Kidney (tissue), 14 donors: Measurements from ENCODE around the gene TFDP1. TPM values are rescaled to one million over a fixed set of nuclear protein-coding genes. Genes with fewer than 3 reads are reported as not detected.

Source experiments
- DNase-seq, 5 donors: peaks; one replicate each; pipeline ENCODE4 v3.0.0-alpha.2; 2013 to 2020
- FAIRE-seq: peaks from 2 replicates; lab custom pipeline; 2012; peaks lifted over from hg19 to GRCh38; lab: Jason Lieb, UNC
- H3K27ac ChIP-seq, 2 donors: one replicate each; pipeline ENCODE4 v1.7.0; 2013; ENCODE audit warnings: low read depth in 2 of 2, low read length in 2 of 2, inconsistent platforms in 1 of 2
- H3K27me3 ChIP-seq: one replicate; pipeline ENCODE4 v1.7.1; 2013; ENCODE audit warnings: low read length, inconsistent platforms; ENCODE audit not compliant: control insufficient read depth, insufficient read depth
- H3K36me3 ChIP-seq, 3 donors: one replicate each; pipeline versions ENCODE4 v1.7.0 to v1.7.1; 2013; ENCODE audit warnings: low read length in 3 of 3, control low read depth in 1 of 3, inconsistent platforms in 1 of 3; ENCODE audit not compliant: insufficient read depth in 3 of 3, control insufficient read depth in 2 of 3
- H3K4me1 ChIP-seq, 3 donors: one replicate each; pipeline versions ENCODE4 v1.7.0 to v1.7.1; 2013; ENCODE audit warnings: low read length in 3 of 3, inconsistent platforms in 1 of 3, low read depth in 1 of 3; ENCODE audit not compliant: control insufficient read depth in 2 of 3, insufficient read depth in 2 of 3
- H3K4me3 ChIP-seq, 3 donors: one replicate each; pipeline versions ENCODE4 v1.7.0 to v1.8.1; 2013; ENCODE audit warnings: low read length in 3 of 3, control low read depth in 1 of 3, inconsistent platforms in 1 of 3
- H3K9ac ChIP-seq, 3 donors: one replicate each; pipeline versions ENCODE4 v1.7.0 to v1.7.1; 2013; ENCODE audit warnings: low read length in 3 of 3, control low read depth in 1 of 3, inconsistent platforms in 1 of 3
- H3K9me3 ChIP-seq, 3 donors: one replicate each; pipeline versions ENCODE4 v1.7.0 to v1.7.1; 2013; ENCODE audit warnings: low read length in 3 of 3, control low read depth in 1 of 3, inconsistent platforms in 1 of 3; ENCODE audit not compliant: control insufficient read depth in 2 of 3, insufficient read depth in 1 of 3
- intact Hi-C: fragments of 100-400 bp; cut with DNase I; formaldehyde crosslinking; loops from one replicate; pipeline ENCODE4 v1.11.1; 2022
- polyA plus RNA-seq: library from polyadenylated mRNA; stranded (reverse); fragments of 350-450 nt; fragmentation: Illumina TruSeq; extraction: RNeasy Lipid Tissue Mini Kit (QIAGEN cat#74804); gene quantifications from one replicate; pipeline ENCODE4 v1.2.3, GENCODE V29; 2014; ENCODE audit warnings: low read depth, low replicate concordance; ENCODE audit not compliant: insufficient read depth
- total RNA-seq: library from RNA; stranded (reverse); fragmentation: NEBNext Ultra II Directional; extraction: Animal tissue kit (Norgen Biotek cat#: 25700); gene quantifications from one replicate; pipeline ENCODE4 v1.2.1, GENCODE V29; 2021
- TF ChIP-seq, protein P1 (sequence below): IDR thresholded peaks from 3 replicates; pipeline ENCODE4 v1.5.1; 2012; ENCODE audit warnings: mild to moderate bottlenecking, moderate library complexity, borderline replicate concordance; ENCODE audit not compliant: insufficient read depth; ENCODE audit errors: extremely low read depth
- donor health status: control.
- donor health status: control.
- donor health status: control.
- donor health status: control.
- donor health status: control.
- donor health status: DM: yes; HTN: yes; CAD: no.
- donor health status: Normal renal cell carcinoma (clear cell type).

TFDP1 gene
- total and polyA plus RNA-seq, 2 donors from 2014 or later = 33.8 to 46.9 TPM

DNA sequence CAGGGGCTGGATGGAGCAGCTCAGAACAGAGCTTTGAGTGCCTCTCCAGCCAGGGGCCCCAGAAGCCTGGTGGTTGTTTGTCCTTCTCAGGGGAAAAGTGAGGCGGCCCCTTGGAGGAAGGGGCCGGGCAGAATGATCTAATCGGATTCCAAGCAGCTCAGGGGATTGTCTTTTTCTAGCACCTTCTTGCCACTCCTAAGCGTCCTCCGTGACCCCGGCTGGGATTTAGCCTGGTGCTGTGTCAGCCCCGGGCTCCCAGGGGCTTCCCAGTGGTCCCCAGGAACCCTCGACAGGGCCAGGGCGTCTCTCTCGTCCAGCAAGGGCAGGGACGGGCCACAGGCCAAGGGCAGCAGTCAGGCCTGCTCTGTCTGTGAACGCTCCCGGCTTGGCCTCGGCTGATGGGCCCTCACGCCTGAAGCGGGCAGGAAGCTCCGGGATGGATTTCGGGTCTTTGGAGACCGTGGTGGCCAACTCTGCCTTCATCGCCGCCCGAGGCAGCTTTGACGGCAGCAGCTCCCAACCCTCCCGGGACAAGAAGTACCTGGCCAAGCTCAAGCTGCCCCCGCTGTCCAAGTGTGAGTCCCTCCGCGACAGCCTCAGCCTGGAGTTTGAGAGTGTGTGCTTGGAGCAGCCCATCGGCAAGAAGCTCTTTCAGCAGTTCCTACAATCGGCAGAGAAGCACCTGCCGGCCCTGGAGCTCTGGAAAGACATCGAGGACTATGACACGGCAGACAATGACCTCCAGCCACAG lies 82.6 kb downstream of the TFDP1 start, which contains the start of gene GRK1:
TSS of gene GRK1 (plus strand) at position 269 of the 751 bp plus-strand sequence. CDS start at position 437, 168 bp downstream.
- Histone ChIP-seq H3K9me3 (no peaks in the 10 kb centered on the region), H3K4me3 (no peak within 1 kb of the TSS), H3K9ac (no peak within 1 kb of the TSS), H3K4me1 (peaks cover 0 to 2% (median 0%) of the 10 kb centered on the region in 3 donors), H3K27ac (no peak within 1 kb of the TSS), H3K36me3 (no peaks in the 10 kb centered on the region), H3K27me3 (no peaks in the 10 kb centered on the region)
- intact Hi-C loops = no loop called here
- FAIRE-seq = no peak
- peak in 2 of 5 donors; percentile 21 to 68 for DNase-seq
- TF ChIP-seq, protein P1, sequence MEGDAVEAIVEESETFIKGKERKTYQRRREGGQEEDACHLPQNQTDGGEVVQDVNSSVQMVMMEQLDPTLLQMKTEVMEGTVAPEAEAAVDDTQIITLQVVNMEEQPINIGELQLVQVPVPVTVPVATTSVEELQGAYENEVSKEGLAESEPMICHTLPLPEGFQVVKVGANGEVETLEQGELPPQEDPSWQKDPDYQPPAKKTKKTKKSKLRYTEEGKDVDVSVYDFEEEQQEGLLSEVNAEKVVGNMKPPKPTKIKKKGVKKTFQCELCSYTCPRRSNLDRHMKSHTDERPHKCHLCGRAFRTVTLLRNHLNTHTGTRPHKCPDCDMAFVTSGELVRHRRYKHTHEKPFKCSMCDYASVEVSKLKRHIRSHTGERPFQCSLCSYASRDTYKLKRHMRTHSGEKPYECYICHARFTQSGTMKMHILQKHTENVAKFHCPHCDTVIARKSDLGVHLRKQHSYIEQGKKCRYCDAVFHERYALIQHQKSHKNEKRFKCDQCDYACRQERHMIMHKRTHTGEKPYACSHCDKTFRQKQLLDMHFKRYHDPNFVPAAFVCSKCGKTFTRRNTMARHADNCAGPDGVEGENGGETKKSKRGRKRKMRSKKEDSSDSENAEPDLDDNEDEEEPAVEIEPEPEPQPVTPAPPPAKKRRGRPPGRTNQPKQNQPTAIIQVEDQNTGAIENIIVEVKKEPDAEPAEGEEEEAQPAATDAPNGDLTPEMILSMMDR = no peak

DNA sequence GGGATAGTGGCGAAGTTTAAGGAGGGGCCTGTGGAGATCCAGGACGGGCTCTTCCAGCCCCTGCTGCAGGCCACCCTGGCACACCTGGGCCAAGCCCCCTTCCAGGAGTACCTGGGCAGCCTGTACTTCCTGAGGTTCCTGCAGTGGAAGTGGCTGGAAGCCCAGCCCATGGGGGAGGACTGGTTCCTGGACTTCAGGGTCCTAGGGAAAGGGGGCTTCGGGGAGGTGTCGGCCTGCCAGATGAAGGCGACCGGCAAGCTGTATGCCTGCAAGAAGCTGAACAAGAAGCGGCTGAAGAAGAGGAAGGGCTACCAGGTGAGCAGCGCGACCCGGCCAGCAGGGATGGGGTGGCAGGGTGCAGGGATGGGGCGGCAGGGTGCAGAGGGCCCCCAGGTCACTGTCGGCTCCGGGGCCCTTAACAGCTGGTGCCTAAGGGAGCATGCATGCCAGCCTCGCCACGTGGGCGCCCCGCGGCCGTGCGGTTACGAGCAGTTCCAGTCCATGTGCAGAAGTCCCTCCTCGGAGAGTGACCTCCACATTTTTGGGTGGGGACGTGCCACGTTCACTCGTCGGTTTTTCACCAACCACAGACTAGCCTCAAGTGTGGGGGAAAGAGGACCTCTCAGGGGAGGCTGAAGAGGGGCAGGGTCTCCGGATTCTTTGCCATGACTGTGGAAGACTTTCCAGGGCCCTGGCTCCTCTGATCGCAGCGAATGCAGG lies 83.4 kb downstream of the TFDP1 start:
- H3K27ac ChIP-seq = no peak overlapping the region
- intact Hi-C loops = no loop called here
- H3K9me3 ChIP-seq = peaks cover 0 to 3% (median 0%) of the 10 kb centered on the region in 3 donors
- FAIRE-seq (no peak), DNase-seq (peak in 2 of 5 donors; percentile 34 to 67)
- H3K27me3 ChIP-seq = no peaks in the 10 kb centered on the region
- no peak overlapping the region for H3K9ac ChIP-seq
- no peaks in the 10 kb centered on the region for H3K36me3 ChIP-seq
- peaks cover 0 to 2% (median 0%) of the 10 kb centered on the region in 3 donors for H3K4me1 ChIP-seq
- TF ChIP-seq, protein P1 = no peak
- no peak overlapping the region for H3K4me3 ChIP-seq

DNA sequence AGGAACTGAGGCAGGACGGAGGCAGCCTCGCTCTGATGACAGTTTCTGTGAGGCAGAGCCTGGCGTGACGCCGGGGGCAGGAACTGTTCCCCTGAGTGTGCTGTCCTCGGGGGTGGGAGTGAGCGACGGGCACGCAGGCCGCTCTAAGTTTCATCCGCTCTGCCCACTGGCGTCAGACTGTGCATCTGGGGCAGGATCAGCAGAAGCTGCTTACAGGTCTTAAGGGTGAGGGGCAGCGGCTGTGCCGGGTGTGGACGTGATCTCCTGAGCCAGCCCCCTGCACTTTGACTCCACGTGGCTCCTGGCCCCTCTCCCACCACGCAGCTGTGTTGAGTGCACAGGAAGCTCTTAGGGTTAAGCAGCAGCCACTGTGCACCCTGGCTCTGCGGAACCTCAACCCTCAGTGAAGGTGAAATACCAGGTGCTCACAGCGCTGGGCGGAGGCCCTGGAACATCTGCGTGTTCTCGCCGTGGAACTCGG lies 84.0 kb downstream of the TFDP1 start:
- FAIRE-seq = no peak
- DNase-seq = peak in 2 of 5 donors; percentile 34 to 48
- H3K27ac ChIP-seq = no peak overlapping the region
- intact Hi-C loops = no loop called here
- TF ChIP-seq, protein P1 = no peak
- peaks cover 0 to 2% (median 0%) of the 10 kb centered on the region in 3 donors for H3K4me1 ChIP-seq
- H3K9me3 ChIP-seq = peaks cover 0 to 3% (median 0%) of the 10 kb centered on the region in 3 donors
- no peaks in the 10 kb centered on the region for H3K36me3 ChIP-seq
- no peak overlapping the region for H3K4me3 ChIP-seq
- no peak overlapping the region for H3K9ac ChIP-seq
- no peaks in the 10 kb centered on the region for H3K27me3 ChIP-seq
